ENCODE data around the gene BIRC6.

BIRC6 gene

GRCh38 chr2:32402091-32402490 is 45.3 kb downstream of the BIRC6 start:
- Histone ChIP-seq H4K5ac (ENCODE audit: low read length) (no peak overlapping the region), H3K4me1 (ENCODE audit: control insufficient read depth, low read depth, low read length) (no peaks in the 10 kb centered on the region), H3K79me2 (ENCODE audit: control insufficient read depth, insufficient read depth, low read length) (no peaks in the 10 kb centered on the region), H3K18ac (ENCODE audit: low read length) (no peak overlapping the region), H3K4me2 (ENCODE audit: low read length) (no peak overlapping the region), H2BK5ac (ENCODE audit: low read length) (no peak overlapping the region), H3K23ac (ENCODE audit: low read length) (no peak overlapping the region), H3K27me3 (ENCODE audit: insufficient read depth, low read length, poor library complexity) (no peaks in the 10 kb centered on the region), H3K4ac (ENCODE audit: low read depth, low read length) (no peak overlapping the region), H3K9ac (ENCODE audit: low read length) (no peak overlapping the region), H3K56ac (ENCODE audit: low read length) (no peak overlapping the region), H3K27ac (ENCODE audit: low read depth, low read length) (no peak overlapping the region), H3K79me1 (ENCODE audit: low read length) (no peaks in the 10 kb centered on the region), H4K8ac (ENCODE audit: low read depth, low read length) (no peak overlapping the region), H2BK15ac (replicated peaks; ENCODE audit: low read depth) (no peak overlapping the region), H3K36me3 (ENCODE audit: control insufficient read depth, insufficient read depth, low read length) (peaks cover 2% of the 10 kb centered on the region), H2BK120ac (ENCODE audit: low read depth, low read length) (no peak overlapping the region), H3K4me3 (ENCODE audit: low read length) (no peak overlapping the region), H2AK5ac (ENCODE audit: low read length) (no peak overlapping the region)
- DNase-seq, result no peak

DNA sequence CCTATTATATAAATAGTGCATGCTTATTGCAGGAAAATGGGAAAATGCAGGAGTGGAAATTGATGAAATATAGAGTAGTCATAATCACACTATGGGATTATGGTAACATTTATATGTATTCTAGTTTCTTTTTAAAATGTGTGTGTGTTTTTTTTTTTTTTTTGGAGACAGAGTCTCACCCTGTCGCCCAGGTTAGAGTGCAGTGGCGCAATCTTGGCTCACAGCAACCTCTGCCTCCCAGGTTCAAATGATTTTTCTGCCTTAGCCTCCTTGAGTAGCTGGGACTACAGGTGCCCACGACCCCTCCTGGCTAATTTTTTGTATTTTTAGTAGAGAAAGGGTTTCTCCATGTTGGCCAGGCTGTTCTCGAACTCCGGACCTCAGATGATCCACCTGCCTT is 47.0 kb downstream of the BIRC6 start:
- no peak overlapping the region for H3K23ac ChIP-seq (ENCODE audit: low read length)
- no peaks in the 10 kb centered on the region for H3K27me3 ChIP-seq (ENCODE audit: insufficient read depth, low read length, poor library complexity)
- no CpG with 5 or more reads among the region's 5 CpGs for WGBS (ENCODE audit: extremely low coverage, insufficient coverage, low lambda C conversion rate)
- no peak overlapping the region for H4K8ac ChIP-seq (ENCODE audit: low read depth, low read length)
- H2BK5ac ChIP-seq (ENCODE audit: low read length), result no peak overlapping the region
- DNase-seq, result no peak
- no peak overlapping the region for H3K4me3 ChIP-seq (ENCODE audit: low read length)
- no peak overlapping the region for H3K4me2 ChIP-seq (ENCODE audit: low read length)
- no peaks in the 10 kb centered on the region for H3K79me1 ChIP-seq (ENCODE audit: low read length)
- H3K4me1 ChIP-seq (ENCODE audit: control insufficient read depth, low read depth, low read length), result no peaks in the 10 kb centered on the region
- no peak overlapping the region for H3K4ac ChIP-seq (ENCODE audit: low read depth, low read length)
- no peak overlapping the region for H2AK5ac ChIP-seq (ENCODE audit: low read length)
- no peak overlapping the region for H4K5ac ChIP-seq (ENCODE audit: low read length)
- no peak overlapping the region for H3K56ac ChIP-seq (ENCODE audit: low read length)
- H2BK15ac ChIP-seq (replicated peaks; ENCODE audit: low read depth), result no peak overlapping the region
- no peak overlapping the region for H3K9ac ChIP-seq (ENCODE audit: low read length)
- H3K27ac ChIP-seq (ENCODE audit: low read depth, low read length), result no peak overlapping the region
- no peak overlapping the region for H3K18ac ChIP-seq (ENCODE audit: low read length)
- H3K36me3 ChIP-seq (ENCODE audit: control insufficient read depth, insufficient read depth, low read length), result peaks cover 2% of the 10 kb centered on the region
- no peak overlapping the region for H2BK120ac ChIP-seq (ENCODE audit: low read depth, low read length)
- no peaks in the 10 kb centered on the region for H3K79me2 ChIP-seq (ENCODE audit: control insufficient read depth, insufficient read depth, low read length)

GRCh38 chr2:32404691-32405090 is 47.9 kb downstream of the BIRC6 start:
- H3K56ac ChIP-seq (ENCODE audit: low read length), result no peak overlapping the region
- no peaks in the 10 kb centered on the region for H3K27me3 ChIP-seq (ENCODE audit: insufficient read depth, low read length, poor library complexity)
- H2BK5ac ChIP-seq (ENCODE audit: low read length), result no peak overlapping the region
- no peak overlapping the region for H3K9ac ChIP-seq (ENCODE audit: low read length)
- H2BK120ac ChIP-seq (ENCODE audit: low read depth, low read length), result no peak overlapping the region
- no peak overlapping the region for H3K4me3 ChIP-seq (ENCODE audit: low read length)
- H3K4me1 ChIP-seq (ENCODE audit: control insufficient read depth, low read depth, low read length), result no peaks in the 10 kb centered on the region
- H4K8ac ChIP-seq (ENCODE audit: low read depth, low read length), result no peak overlapping the region
- no peak overlapping the region for H3K4ac ChIP-seq (ENCODE audit: low read depth, low read length)
- H3K36me3 ChIP-seq (ENCODE audit: control insufficient read depth, insufficient read depth, low read length), result peaks cover 2% of the 10 kb centered on the region
- WGBS (ENCODE audit: extremely low coverage, insufficient coverage, low lambda C conversion rate), result no CpG with 5 or more reads among the region's 3 CpGs
- H4K5ac ChIP-seq (ENCODE audit: low read length), result no peak overlapping the region
- H3K18ac ChIP-seq (ENCODE audit: low read length), result no peak overlapping the region
- H3K27ac ChIP-seq (ENCODE audit: low read depth, low read length), result no peak overlapping the region
- H3K79me2 ChIP-seq (ENCODE audit: control insufficient read depth, insufficient read depth, low read length), result no peaks in the 10 kb centered on the region
- no peak overlapping the region for H2AK5ac ChIP-seq (ENCODE audit: low read length)
- H3K79me1 ChIP-seq (ENCODE audit: low read length), result no peaks in the 10 kb centered on the region
- H3K23ac ChIP-seq (ENCODE audit: low read length), result no peak overlapping the region
- DNase-seq, result no peak
- H2BK15ac ChIP-seq (replicated peaks; ENCODE audit: low read depth), result no peak overlapping the region
- H3K4me2 ChIP-seq (ENCODE audit: low read length), result no peak overlapping the region

- Histone ChIP-seq H3K36me3 (ENCODE audit: control insufficient read depth, insufficient read depth, low read length) (peaks cover 1% of the 10 kb centered on the region), H4K8ac (ENCODE audit: low read depth, low read length) (no peak overlapping the region), H3K4me3 (ENCODE audit: low read length) (no peak overlapping the region), H2BK5ac (ENCODE audit: low read length) (no peak overlapping the region), H3K18ac (ENCODE audit: low read length) (no peak overlapping the region), H3K79me1 (ENCODE audit: low read length) (peaks cover 2% of the 10 kb centered on the region), H3K9ac (ENCODE audit: low read length) (no peak overlapping the region), H3K4me1 (ENCODE audit: control insufficient read depth, low read depth, low read length) (no peaks in the 10 kb centered on the region), H3K27ac (ENCODE audit: low read depth, low read length) (no peak overlapping the region), H2BK120ac (ENCODE audit: low read depth, low read length) (no peak overlapping the region), H3K23ac (ENCODE audit: low read length) (no peak overlapping the region), H2BK15ac (replicated peaks; ENCODE audit: low read depth) (no peak overlapping the region), H3K4ac (ENCODE audit: low read depth, low read length) (no peak overlapping the region), H3K79me2 (ENCODE audit: control insufficient read depth, insufficient read depth, low read length) (no peaks in the 10 kb centered on the region), H2AK5ac (ENCODE audit: low read length) (no peak overlapping the region), H3K56ac (ENCODE audit: low read length) (no peak overlapping the region), H3K4me2 (ENCODE audit: low read length) (no peak overlapping the region), H4K5ac (ENCODE audit: low read length) (no peak overlapping the region), H3K27me3 (ENCODE audit: insufficient read depth, low read length, poor library complexity) (no peaks in the 10 kb centered on the region)
- DNase-seq, result no peak
- no CpG with 5 or more reads among the region's 1 CpG for WGBS (ENCODE audit: extremely low coverage, insufficient coverage, low lambda C conversion rate)
These were observed 59.7 kb downstream of the BIRC6 start for GRCh38 chr2:32416519-32416918.

- Histone ChIP-seq H3K4me1 (ENCODE audit: control insufficient read depth, low read depth, low read length) (no peaks in the 10 kb centered on the region), H3K4ac (ENCODE audit: low read depth, low read length) (no peak overlapping the region), H3K79me1 (ENCODE audit: low read length) (peaks cover 2% of the 10 kb centered on the region), H3K56ac (ENCODE audit: low read length) (no peak overlapping the region), H3K79me2 (ENCODE audit: control insufficient read depth, insufficient read depth, low read length) (no peaks in the 10 kb centered on the region), H3K18ac (ENCODE audit: low read length) (no peak overlapping the region), H2AK5ac (ENCODE audit: low read length) (no peak overlapping the region), H2BK5ac (ENCODE audit: low read length) (no peak overlapping the region), H3K36me3 (ENCODE audit: control insufficient read depth, insufficient read depth, low read length) (peaks cover 1% of the 10 kb centered on the region), H4K8ac (ENCODE audit: low read depth, low read length) (no peak overlapping the region), H2BK15ac (replicated peaks; ENCODE audit: low read depth) (no peak overlapping the region), H3K27me3 (ENCODE audit: insufficient read depth, low read length, poor library complexity) (no peaks in the 10 kb centered on the region), H3K9ac (ENCODE audit: low read length) (no peak overlapping the region), H2BK120ac (ENCODE audit: low read depth, low read length) (no peak overlapping the region), H3K23ac (ENCODE audit: low read length) (no peak overlapping the region), H4K5ac (ENCODE audit: low read length) (no peak overlapping the region), H3K4me3 (ENCODE audit: low read length) (no peak overlapping the region), H3K4me2 (ENCODE audit: low read length) (no peak overlapping the region), H3K27ac (ENCODE audit: low read depth, low read length) (no peak overlapping the region)
- no peak for DNase-seq
- WGBS (ENCODE audit: extremely low coverage, insufficient coverage, low lambda C conversion rate), result 100% methylated on average over 1 of the region's 10 CpGs
These were observed 60.8 kb downstream of the BIRC6 start for GRCh38 chr2:32417659-32418058.

DNA sequence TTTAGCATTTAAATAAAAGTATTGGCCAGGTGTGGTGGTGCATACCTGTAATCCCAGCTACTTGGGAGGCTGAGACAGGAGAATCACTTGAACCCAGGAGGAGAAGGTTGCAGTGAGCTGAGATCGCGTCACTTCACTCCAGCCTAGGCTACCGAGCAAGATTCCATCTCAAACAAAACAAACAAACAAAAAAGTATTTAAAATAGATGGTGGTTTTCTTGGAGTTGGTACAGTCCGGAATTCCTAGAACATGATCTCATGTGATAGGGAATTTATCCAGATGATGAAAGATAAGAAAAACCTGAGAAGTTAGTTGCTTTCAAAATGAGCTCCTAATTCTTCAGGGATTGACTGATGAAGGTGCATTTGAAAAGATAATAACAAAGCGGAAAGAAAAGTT is 62.0 kb downstream of the BIRC6 start:
- peak; percentile 26 for DNase-seq
- Histone ChIP-seq H3K56ac (ENCODE audit: low read length) (no peak overlapping the region), H2BK15ac (replicated peaks; ENCODE audit: low read depth) (no peak overlapping the region), H4K8ac (ENCODE audit: low read depth, low read length) (no peak overlapping the region), H3K9ac (ENCODE audit: low read length) (no peak overlapping the region), H2AK5ac (ENCODE audit: low read length) (no peak overlapping the region), H2BK5ac (ENCODE audit: low read length) (no peak overlapping the region), H3K79me2 (ENCODE audit: control insufficient read depth, insufficient read depth, low read length) (peaks cover 10% of the 10 kb centered on the region), H3K79me1 (ENCODE audit: low read length) (peaks cover 3% of the 10 kb centered on the region), H3K18ac (ENCODE audit: low read length) (no peak overlapping the region), H3K4me3 (ENCODE audit: low read length) (no peak overlapping the region), H2BK120ac (ENCODE audit: low read depth, low read length) (no peak overlapping the region), H3K4me1 (ENCODE audit: control insufficient read depth, low read depth, low read length) (no peaks in the 10 kb centered on the region), H4K5ac (ENCODE audit: low read length) (no peak overlapping the region), H3K23ac (ENCODE audit: low read length) (no peak overlapping the region), H3K36me3 (ENCODE audit: control insufficient read depth, insufficient read depth, low read length) (peaks cover 1% of the 10 kb centered on the region), H3K27ac (ENCODE audit: low read depth, low read length) (no peak overlapping the region), H3K27me3 (ENCODE audit: insufficient read depth, low read length, poor library complexity) (no peaks in the 10 kb centered on the region), H3K4ac (ENCODE audit: low read depth, low read length) (no peak overlapping the region), H3K4me2 (ENCODE audit: low read length) (no peak overlapping the region)
- no CpG with 5 or more reads among the region's 5 CpGs for WGBS (ENCODE audit: extremely low coverage, insufficient coverage, low lambda C conversion rate)
